ENCODE data around the gene UBR3.

UBR3 gene

GRCh38 chr2:170009209-170009608 lies 182.0 kb downstream of the UBR3 start:
- Histone ChIP-seq H3K36me3 (replicated peaks; ENCODE audit: insufficient read depth, low read length) (no peaks in the 10 kb centered on the region), H3F3A (ENCODE audit: insufficient read depth, low read length) (no peaks in the 10 kb centered on the region), H3K4me3 (ENCODE audit: low read length) (no peak overlapping the region), H3K27ac (ENCODE audit: low read length) (no peak overlapping the region), H3K79me2 (ENCODE audit: low read length) (no peaks in the 10 kb centered on the region), H3K9me3 (replicated peaks; ENCODE audit: insufficient read depth, low read length) (no peaks in the 10 kb centered on the region), H3K4me1 (ENCODE audit: low read length) (no peaks in the 10 kb centered on the region), H4K20me1 (ENCODE audit: insufficient read depth, low read length) (no peaks in the 10 kb centered on the region), H3K9ac (ENCODE audit: low read length) (no peak overlapping the region), H3K9me2 (replicated peaks; ENCODE audit: insufficient read depth, low read length) (no peaks in the 10 kb centered on the region), H2AFZ (ENCODE audit: low read length) (no peak overlapping the region), H3K4me2 (ENCODE audit: low read depth, low read length) (no peak overlapping the region), H3K27me3 (replicated peaks; ENCODE audit: insufficient read depth, low read length) (no peaks in the 10 kb centered on the region)
- TF ChIP-seq EZH2phosphoT487 (IDR thresholded peaks at IDR 0.05; ENCODE audit: low read length) = no peak
- no peak for DNase-seq

GRCh38 chr2:170012773-170013172 lies 185.5 kb downstream of the UBR3 start:
- Histone ChIP-seq H3K4me1 (ENCODE audit: low read length) (no peaks in the 10 kb centered on the region), H3K79me2 (ENCODE audit: low read length) (no peaks in the 10 kb centered on the region), H3K4me2 (ENCODE audit: low read depth, low read length) (no peak overlapping the region), H3K27ac (ENCODE audit: low read length) (no peak overlapping the region), H2AFZ (ENCODE audit: low read length) (no peak overlapping the region), H4K20me1 (ENCODE audit: insufficient read depth, low read length) (no peaks in the 10 kb centered on the region), H3K27me3 (replicated peaks; ENCODE audit: insufficient read depth, low read length) (no peaks in the 10 kb centered on the region), H3K36me3 (replicated peaks; ENCODE audit: insufficient read depth, low read length) (no peaks in the 10 kb centered on the region), H3K4me3 (ENCODE audit: low read length) (no peak overlapping the region), H3F3A (ENCODE audit: insufficient read depth, low read length) (no peaks in the 10 kb centered on the region), H3K9me2 (replicated peaks; ENCODE audit: insufficient read depth, low read length) (no peaks in the 10 kb centered on the region), H3K9ac (ENCODE audit: low read length) (no peak overlapping the region), H3K9me3 (replicated peaks; ENCODE audit: insufficient read depth, low read length) (no peaks in the 10 kb centered on the region)
- DNase-seq = no peak
- TF ChIP-seq EZH2phosphoT487 (IDR thresholded peaks at IDR 0.05; ENCODE audit: low read length) = no peak
- TF ChIP-seq CTCF (IDR thresholded peaks at IDR 0.05; ENCODE audit: low read length) = no peak
- TF ChIP-seq EZH2 (optimal IDR thresholded peaks at IDR 0.05; ENCODE audit: low read depth, low read length) = no peak

GRCh38 chr2:170013802-170014551 lies 186.7 kb downstream of the UBR3 start:
- Histone ChIP-seq H3K27me3 (replicated peaks; ENCODE audit: insufficient read depth, low read length) (no peaks in the 10 kb centered on the region), H3K9ac (ENCODE audit: low read length) (no peak overlapping the region), H3K4me2 (ENCODE audit: low read depth, low read length) (no peak overlapping the region), H3F3A (ENCODE audit: insufficient read depth, low read length) (no peaks in the 10 kb centered on the region), H3K4me1 (ENCODE audit: low read length) (no peaks in the 10 kb centered on the region), H2AFZ (ENCODE audit: low read length) (no peak overlapping the region), H3K9me2 (replicated peaks; ENCODE audit: insufficient read depth, low read length) (no peaks in the 10 kb centered on the region), H3K79me2 (ENCODE audit: low read length) (no peaks in the 10 kb centered on the region), H3K9me3 (replicated peaks; ENCODE audit: insufficient read depth, low read length) (no peaks in the 10 kb centered on the region), H3K4me3 (ENCODE audit: low read length) (no peak overlapping the region), H3K36me3 (replicated peaks; ENCODE audit: insufficient read depth, low read length) (no peaks in the 10 kb centered on the region), H3K27ac (ENCODE audit: low read length) (no peak overlapping the region), H4K20me1 (ENCODE audit: insufficient read depth, low read length) (no peaks in the 10 kb centered on the region)
- no peak for TF ChIP-seq EZH2phosphoT487 (IDR thresholded peaks at IDR 0.05; ENCODE audit: low read length)
- no peak for TF ChIP-seq EZH2 (optimal IDR thresholded peaks at IDR 0.05; ENCODE audit: low read depth, low read length)
- no peak for TF ChIP-seq CTCF (IDR thresholded peaks at IDR 0.05; ENCODE audit: low read length)
- DNase-seq = no peak

GRCh38 chr2:170014769-170015168 lies 187.5 kb downstream of the UBR3 start:
- no peaks in the 10 kb centered on the region for H3K9me2 ChIP-seq (replicated peaks; ENCODE audit: insufficient read depth, low read length)
- H3K79me2 ChIP-seq (ENCODE audit: low read length) = no peaks in the 10 kb centered on the region
- no peak for DNase-seq
- no peak overlapping the region for H3K27ac ChIP-seq (ENCODE audit: low read length)
- no peaks in the 10 kb centered on the region for H3K36me3 ChIP-seq (replicated peaks; ENCODE audit: insufficient read depth, low read length)
- no peaks in the 10 kb centered on the region for H3K27me3 ChIP-seq (replicated peaks; ENCODE audit: insufficient read depth, low read length)
- TF ChIP-seq EZH2phosphoT487 (IDR thresholded peaks at IDR 0.05; ENCODE audit: low read length) (no peak), CTCF (IDR thresholded peaks at IDR 0.05; ENCODE audit: low read length) (no peak)
- no peaks in the 10 kb centered on the region for H4K20me1 ChIP-seq (ENCODE audit: insufficient read depth, low read length)
- no peak overlapping the region for H2AFZ ChIP-seq (ENCODE audit: low read length)
- H3K9ac ChIP-seq (ENCODE audit: low read length) = no peak overlapping the region
- no peak overlapping the region for H3K4me2 ChIP-seq (ENCODE audit: low read depth, low read length)
- H3K4me1 ChIP-seq (ENCODE audit: low read length) = no peaks in the 10 kb centered on the region
- H3K9me3 ChIP-seq (replicated peaks; ENCODE audit: insufficient read depth, low read length) = no peaks in the 10 kb centered on the region
- H3F3A ChIP-seq (ENCODE audit: insufficient read depth, low read length) = no peaks in the 10 kb centered on the region
- no peak overlapping the region for H3K4me3 ChIP-seq (ENCODE audit: low read length)

Data from MM.1S (cell line).